ENCODE results near the gene SLC39A13.

DNA sequence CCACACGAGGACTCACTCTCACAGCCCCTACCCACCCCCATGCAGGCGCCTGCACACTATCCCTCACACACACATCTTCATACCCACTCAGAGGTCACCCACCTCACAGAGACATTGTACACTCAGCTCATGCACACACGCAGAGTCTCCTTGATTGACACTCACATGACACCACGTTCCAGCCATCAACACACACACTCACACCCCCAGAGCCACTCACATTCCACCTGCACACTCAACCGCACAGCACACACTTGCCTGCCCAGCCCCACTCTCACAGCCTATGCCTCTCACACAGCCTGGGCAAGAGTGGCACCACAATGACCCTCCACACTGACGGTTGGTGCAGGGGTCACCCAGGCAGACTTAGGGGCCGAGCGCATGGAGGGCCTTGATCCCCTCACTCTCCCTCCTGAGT is 32.3 kb upstream of the SLC39A13 start:
- TF ChIP-seq CTCF (IDR thresholded peaks at IDR 0.05; ENCODE audit: insufficient read depth, low read depth, low read length) (no peak), EZH2 (IDR thresholded peaks at IDR 0.05; ENCODE audit: insufficient read depth, low read length) (no peak)
